ENCODE results near the gene LRRC4C.

DNA sequence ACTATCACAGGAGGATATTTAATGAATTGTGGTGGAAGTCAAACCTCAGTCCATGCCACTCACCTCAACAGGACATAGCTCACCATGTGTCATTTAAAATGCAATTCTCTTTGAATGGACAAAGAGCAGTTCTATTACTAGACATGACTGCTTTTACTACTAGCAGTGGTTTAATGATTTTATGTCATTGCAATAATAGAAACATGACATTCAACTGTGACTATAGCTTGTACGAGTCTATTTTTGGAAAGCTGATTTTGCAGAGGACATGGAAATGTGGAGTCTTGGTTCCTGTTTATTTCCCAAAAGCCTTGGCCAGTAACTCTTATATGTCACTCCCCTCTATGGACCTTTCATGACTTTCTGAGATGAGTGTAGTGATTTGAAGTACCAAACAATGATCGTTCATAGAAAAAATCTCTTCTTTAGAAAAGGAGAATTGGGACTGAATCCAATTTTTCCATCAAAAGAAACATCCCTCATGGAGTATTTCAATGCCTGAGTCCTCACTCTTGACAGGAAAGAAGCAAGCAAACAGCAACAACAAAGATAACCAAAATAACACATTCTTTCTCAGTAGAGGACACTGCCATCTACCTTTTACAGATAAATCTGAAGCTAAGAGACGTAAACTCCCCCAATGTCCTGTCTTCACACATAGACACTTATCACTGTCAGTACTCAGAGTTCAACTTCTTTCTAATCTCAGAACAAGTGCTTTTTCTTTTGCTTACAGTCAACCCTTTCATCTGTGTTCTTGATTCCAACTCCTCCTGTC, 233.4 kb downstream of the LRRC4C start:
- TF ChIP-seq CTCF (IDR thresholded peaks at IDR 0.05) (no peak), EZH2phosphoT487 (IDR thresholded peaks at IDR 0.05) (no peak)
